Right cardiac atrium (tissue), 5 donors: ENCODE results near the gene MEFV. TPM values are rescaled to one million over a fixed set of nuclear protein-coding genes. Genes with fewer than 3 reads are reported as not detected.

Source experiments
- ATAC-seq, 2 donors: fragments of 200-7000 bp; cut with Tn5 transposase; one replicate each; pipeline versions ENCODE4 v1.8.0 to v1.9.1; 2020; ENCODE audit warnings: moderate library complexity in 2 of 2, mild to moderate bottlenecking in 1 of 2
- DNase-seq, 3 donors: peaks; one replicate each; pipeline ENCODE4 v3.0.0-alpha.2; 2020
- H3K27ac ChIP-seq: one replicate; pipeline ENCODE4 v1.5.1; 2013; ENCODE audit warnings: mild to moderate bottlenecking, low read length, control low read depth, moderate library complexity
- H3K27me3 ChIP-seq: one replicate; pipeline ENCODE4 v1.6.1; 2013; ENCODE audit not compliant: control insufficient read depth, insufficient read depth
- H3K4me1 ChIP-seq: one replicate; pipeline ENCODE4 v1.6.1; 2013; ENCODE audit warnings: low read length; ENCODE audit not compliant: control insufficient read depth, insufficient read depth
- H3K4me3 ChIP-seq: one replicate; pipeline ENCODE4 v1.5.1; 2013; ENCODE audit warnings: low read length, control low read depth
- H3K9me3 ChIP-seq: one replicate; pipeline ENCODE4 v1.6.1; 2013; ENCODE audit warnings: low read length; ENCODE audit not compliant: control insufficient read depth
- WGBS: extraction: QIAGEN DNeasy Blood & Tissue Kit; methylation state at CpG from one replicate; pipeline ENCODE4 v1.1.7; 2013; 5-methylcytosine and 5-hydroxymethylcytosine counted together
- intact Hi-C, 4 donors: fragments of 100-400 bp; cut with DNase I; formaldehyde crosslinking; loops; one replicate each; pipeline versions ENCODE4 v1.11.0 to v1.14.0; 2022 to 2023
- polyA plus RNA-seq: library from polyadenylated mRNA; stranded (reverse); fragments of 200-250 nt; gene quantifications from one replicate; pipeline ENCODE4 v1.2.3, GENCODE V29; 2013
- total RNA-seq, 4 donors: library from RNA; stranded (reverse); fragmentation: NEBNext Ultra II Directional; extraction: Animal tissue kit (Norgen Biotek cat#: 25700); gene quantifications; one replicate each; pipeline ENCODE4 v1.2.1, GENCODE V29; 2021
- donor health status: healthy with polysubstance abuse.
- donor health status: DM: no; HTN: yes; CAD: no.
- donor health status: DM: no; HTN: no; CAD: no.
- donor health status: DM: no; HTN: yes; CAD: no; lungs with severe emphysema.
- donor health status: DM: yes; HTN: yes; CAD: no.

Gene MEFV
- total and polyA plus RNA-seq, 5 donors: 0.32 to 1.6 (median 1.6) TPM

GRCh38 chr16:3193221-3194212 lies 62.9 kb downstream of the MEFV start:
- ATAC-seq: no peak
- no peak for DNase-seq
- intact Hi-C loops: no loop called here
- no peak overlapping the region for H3K27ac ChIP-seq
- peaks cover 5% of the 10 kb centered on the region for H3K27me3 ChIP-seq
- H3K4me3 ChIP-seq: no peak overlapping the region
- 72% methylated on average over 49 of the region's 49 CpGs for WGBS
- no peaks in the 10 kb centered on the region for H3K4me1 ChIP-seq
- no peaks in the 10 kb centered on the region for H3K9me3 ChIP-seq

GRCh38 chr16:3192476-3193019 lies 63.9 kb downstream of the MEFV start:
- no peak for DNase-seq
- H3K4me1 ChIP-seq: no peaks in the 10 kb centered on the region
- intact Hi-C loops: no loop called here
- no peaks in the 10 kb centered on the region for H3K9me3 ChIP-seq
- ATAC-seq: no peak
- H3K4me3 ChIP-seq: no peak overlapping the region
- 40% methylated on average over 36 of the region's 36 CpGs for WGBS
- peaks cover 5% of the 10 kb centered on the region for H3K27me3 ChIP-seq
- H3K27ac ChIP-seq: no peak overlapping the region

Other genes with a start within 250 kb of the MEFV start
- gene CLDN9, start 243.7 kb downstream of the MEFV start, total RNA-seq: under 1 TPM; 0.14 to 0.46 (median 0.25) TPM
- gene CLDN9, start 243.7 kb downstream of the MEFV start, polyA plus RNA-seq: 0.41 TPM
- not detected for gene CLDN6, start 238.4 kb downstream of the MEFV start, total RNA-seq
- not detected for gene CLDN6, start 238.4 kb downstream of the MEFV start, polyA plus RNA-seq
- gene TNFRSF12A, start 236.3 kb downstream of the MEFV start, total RNA-seq: 10 to 100 TPM; 13.8 to 50.8 (median 28.0) TPM
- 94.7 TPM for gene TNFRSF12A, start 236.3 kb downstream of the MEFV start, polyA plus RNA-seq
- gene HCFC1R1, start 232.7 kb downstream of the MEFV start, total RNA-seq: 10 to 100 TPM; 43.7 to 80.5 (median 64.6) TPM
- 122 TPM for gene HCFC1R1, start 232.7 kb downstream of the MEFV start, polyA plus RNA-seq
- gene THOC6, start 232.6 kb downstream of the MEFV start, total RNA-seq: 10 to 100 TPM; 11.1 to 13.7 (median 13.0) TPM
- 13.1 TPM for gene THOC6, start 232.6 kb downstream of the MEFV start, polyA plus RNA-seq
- gene BICDL2, start 219.7 kb downstream of the MEFV start, total RNA-seq: not detected
- not detected for gene BICDL2, start 219.7 kb downstream of the MEFV start, polyA plus RNA-seq
- gene MMP25, start 210.1 kb downstream of the MEFV start, total RNA-seq: 1 to 10 TPM in 2 of 4 donors, under 1 TPM in 2; 0.72 to 1.7 (median 0.95) TPM
- gene MMP25, start 210.1 kb downstream of the MEFV start, polyA plus RNA-seq: 0.68 TPM
- 10 to 100 TPM; 27.5 to 55.0 (median 37.8) TPM for gene IL32, start 191.0 kb downstream of the MEFV start, total RNA-seq
- gene IL32, start 191.0 kb downstream of the MEFV start, polyA plus RNA-seq: 62.8 TPM
- gene ZSCAN10, start 157.3 kb downstream of the MEFV start, total RNA-seq: not detected
- not detected for gene ZSCAN10, start 157.3 kb downstream of the MEFV start, polyA plus RNA-seq
- gene ZNF205, start 144.0 kb downstream of the MEFV start, total RNA-seq: 10 to 100 TPM in 1 of 4 donors, 1 to 10 TPM in 3; 6.4 to 10.1 (median 9.2) TPM
- gene ZNF205, start 144.0 kb downstream of the MEFV start, polyA plus RNA-seq: 10.9 TPM
- 1 to 10 TPM; 6.2 to 8.7 (median 7.6) TPM for gene ZNF213, start 121.6 kb downstream of the MEFV start, total RNA-seq
- gene ZNF213, start 121.6 kb downstream of the MEFV start, polyA plus RNA-seq: 7.2 TPM
- gene OR1F1, start 68.4 kb downstream of the MEFV start, total RNA-seq: not detected
- gene OR1F1, start 68.4 kb downstream of the MEFV start, polyA plus RNA-seq: not detected
- gene ZNF200, start 21.5 kb downstream of the MEFV start, total RNA-seq: 1 to 10 TPM; 4.9 to 7.9 (median 6.1) TPM
- 2.9 TPM for gene ZNF200, start 21.5 kb downstream of the MEFV start, polyA plus RNA-seq
- 10 to 100 TPM; 10.5 to 17.8 (median 12.0) TPM for gene ZNF263, start 26.9 kb upstream of the MEFV start, total RNA-seq
- 8.3 TPM for gene ZNF263, start 26.9 kb upstream of the MEFV start, polyA plus RNA-seq
- gene TIGD7, start 48.8 kb upstream of the MEFV start, total RNA-seq: 1 to 10 TPM; 5.1 to 8.7 (median 6.4) TPM
- 3.5 TPM for gene TIGD7, start 48.8 kb upstream of the MEFV start, polyA plus RNA-seq
- gene ZNF75A, start 48.9 kb upstream of the MEFV start, total RNA-seq: 10 to 100 TPM; 19.8 to 23.0 (median 21.5) TPM
- 16.0 TPM for gene ZNF75A, start 48.9 kb upstream of the MEFV start, polyA plus RNA-seq
- under 1 TPM in 1 of 4 donors, not detected in 3; 0.21 TPM for gene OR2C1, start 99.3 kb upstream of the MEFV start, total RNA-seq
- gene OR2C1, start 99.3 kb upstream of the MEFV start, polyA plus RNA-seq: not detected
- 1 to 10 TPM; 5.9 to 9.0 (median 7.6) TPM for gene ZSCAN32, start 144.4 kb upstream of the MEFV start, total RNA-seq
- gene ZSCAN32, start 144.4 kb upstream of the MEFV start, polyA plus RNA-seq: 5.1 TPM
- gene ZNF174, start 144.6 kb upstream of the MEFV start, total RNA-seq: 10 to 100 TPM in 3 of 4 donors, 1 to 10 TPM in 1; 8.9 to 13.5 (median 11.8) TPM
- gene ZNF174, start 144.6 kb upstream of the MEFV start, polyA plus RNA-seq: 11.1 TPM
- 1 to 10 TPM; 2.0 to 3.5 (median 2.2) TPM for gene ZNF597, start 186.9 kb upstream of the MEFV start, total RNA-seq
- gene ZNF597, start 186.9 kb upstream of the MEFV start, polyA plus RNA-seq: 0.88 TPM
- 10 to 100 TPM; 40.7 to 51.5 (median 46.0) TPM for gene NAA60, start 187.0 kb upstream of the MEFV start, total RNA-seq
- 50.9 TPM for gene NAA60, start 187.0 kb upstream of the MEFV start, polyA plus RNA-seq
- gene C16orf90, start 238.9 kb upstream of the MEFV start, total RNA-seq: not detected
- not detected for gene C16orf90, start 238.9 kb upstream of the MEFV start, polyA plus RNA-seq
- gene CLUAP1, start 244.4 kb upstream of the MEFV start, total RNA-seq: 10 to 100 TPM; 16.8 to 22.2 (median 18.6) TPM
- gene CLUAP1, start 244.4 kb upstream of the MEFV start, polyA plus RNA-seq: 8.5 TPM